Skeletal muscle satellite cell (primary cell): Measurements from ENCODE around the gene RGS11.
"Not testable (repeated sequence)": the region's sequence is repeated elsewhere in the genome, so short reads cannot be mapped to it uniquely, and the experiment has no call there.

Experiments
- H3K27me3 ChIP-seq: 2 replicates; pipeline ENCODE4 v1.7.0; 2013; ENCODE audit warnings: low read length; ENCODE audit not compliant: control insufficient read depth, insufficient read depth
- H3K36me3 ChIP-seq: 2 replicates; pipeline ENCODE4 v1.7.0; 2013; ENCODE audit warnings: mild to moderate bottlenecking, control low read depth, low read length; ENCODE audit not compliant: insufficient read depth
- H3K4me1 ChIP-seq: 2 replicates; pipeline ENCODE4 v1.7.0; 2013; ENCODE audit warnings: low read length; ENCODE audit not compliant: control insufficient read depth, insufficient read depth
- H3K4me2 ChIP-seq: 2 replicates; pipeline ENCODE4 v1.7.0; 2013; ENCODE audit warnings: mild to moderate bottlenecking, low read length
- H3K4me3 ChIP-seq: 2 replicates; pipeline ENCODE4 v1.7.0; 2013; ENCODE audit warnings: low read length
- H3K9ac ChIP-seq: 2 replicates; pipeline ENCODE4 v1.7.0; 2013; ENCODE audit warnings: mild to moderate bottlenecking, low read depth, low read length, moderate library complexity
- H3K9me3 ChIP-seq: replicated peaks from 2 replicates; pipeline ENCODE4 v1.7.0; 2013; ENCODE audit warnings: mild to moderate bottlenecking, control low read depth, low read length

RGS11 gene

DNA sequence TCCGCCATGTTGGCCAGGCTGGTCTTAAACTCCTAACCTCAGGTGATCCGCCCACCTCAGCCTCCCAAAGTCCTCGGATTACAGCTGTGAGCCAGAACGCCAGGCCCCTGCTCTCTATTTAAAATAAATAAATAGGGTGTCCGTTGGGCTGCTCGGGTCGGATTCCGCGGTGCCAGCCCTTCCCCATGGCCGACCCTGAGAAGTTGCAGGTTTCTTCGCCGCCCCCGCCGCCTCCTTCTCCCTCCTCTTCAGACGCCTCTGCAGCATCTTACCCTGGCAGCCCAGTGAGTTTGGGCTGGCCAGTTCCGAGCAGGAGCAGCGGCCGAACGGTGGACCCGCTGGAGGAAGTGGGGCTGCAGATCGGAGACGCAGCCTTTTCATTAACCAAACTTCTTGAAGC is 44.8 kb downstream of the RGS11 start:
- H3K9ac ChIP-seq, result no peak overlapping the region
- H3K36me3 ChIP-seq, result peaks cover 22% of the 10 kb centered on the region
- no peak overlapping the region for H3K4me3 ChIP-seq
- H3K27me3 ChIP-seq, result no peaks in the 10 kb centered on the region
- peaks cover 26% of the 10 kb centered on the region for H3K4me1 ChIP-seq
- H3K9me3 ChIP-seq, result no peaks in the 10 kb centered on the region
- H3K4me2 ChIP-seq, result no peak overlapping the region

DNA sequence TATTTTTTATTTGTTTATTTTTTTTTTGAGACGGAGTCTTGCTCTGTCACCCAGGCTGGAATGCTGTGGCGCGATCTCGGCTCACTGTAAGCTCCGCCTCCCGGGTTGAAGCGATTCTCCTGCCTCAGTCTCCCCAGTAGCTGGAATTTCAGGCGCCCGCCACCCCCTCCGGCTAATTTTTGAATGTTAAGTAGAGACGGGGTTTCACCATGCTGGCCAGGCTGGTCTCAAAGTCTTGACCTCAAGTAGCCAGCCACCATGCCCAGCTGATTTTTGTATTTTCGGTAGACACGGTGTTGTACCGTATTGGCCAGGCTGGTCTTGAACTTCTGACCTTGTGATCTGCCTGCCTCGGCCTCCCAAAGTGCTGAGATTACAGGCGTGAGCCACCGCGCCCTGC is 45.4 kb downstream of the RGS11 start:
- H3K36me3 ChIP-seq, result peaks cover 25% of the 10 kb centered on the region
- H3K9me3 ChIP-seq, H3K27me3 ChIP-seq, H3K4me3 ChIP-seq, H3K9ac ChIP-seq, H3K4me2 ChIP-seq: not testable (repeated sequence)
- peaks cover 26% of the 10 kb centered on the region for H3K4me1 ChIP-seq

DNA sequence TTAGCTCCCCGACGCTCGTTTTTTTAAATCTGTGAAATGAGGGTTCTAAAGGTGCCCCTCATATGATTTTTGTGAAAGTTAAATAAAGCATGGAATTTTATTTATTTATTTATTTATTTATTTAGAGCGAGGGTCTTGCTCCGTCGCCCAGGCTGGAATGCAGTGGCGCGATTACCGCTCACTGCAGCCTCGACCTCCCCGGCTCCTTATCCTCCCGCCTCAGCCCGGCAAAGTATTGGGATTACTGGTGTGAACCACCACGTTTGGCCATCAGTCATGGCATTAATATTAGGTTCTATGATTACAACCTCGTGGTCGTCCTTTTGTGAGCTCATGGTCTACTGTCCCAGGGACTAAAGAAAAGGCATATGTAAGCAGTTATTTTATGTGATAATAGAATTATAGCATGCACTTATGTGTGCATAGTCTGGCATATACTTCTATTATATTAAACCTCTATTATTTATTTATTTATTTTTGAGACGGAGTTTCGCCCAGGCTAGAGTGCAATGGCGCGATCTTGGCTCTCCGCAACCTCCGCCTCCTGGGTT is 45.9 kb downstream of the RGS11 start:
- peak overlapping the region; percentile 96 for H3K4me3 ChIP-seq
- H3K4me2 ChIP-seq, result peak overlapping the region; percentile 90
- H3K36me3 ChIP-seq, result peaks cover 28% of the 10 kb centered on the region
- no peaks in the 10 kb centered on the region for H3K9me3 ChIP-seq
- H3K9ac ChIP-seq, result peak overlapping the region; percentile 99
- H3K27me3 ChIP-seq, result no peaks in the 10 kb centered on the region
- peaks cover 26% of the 10 kb centered on the region for H3K4me1 ChIP-seq

DNA sequence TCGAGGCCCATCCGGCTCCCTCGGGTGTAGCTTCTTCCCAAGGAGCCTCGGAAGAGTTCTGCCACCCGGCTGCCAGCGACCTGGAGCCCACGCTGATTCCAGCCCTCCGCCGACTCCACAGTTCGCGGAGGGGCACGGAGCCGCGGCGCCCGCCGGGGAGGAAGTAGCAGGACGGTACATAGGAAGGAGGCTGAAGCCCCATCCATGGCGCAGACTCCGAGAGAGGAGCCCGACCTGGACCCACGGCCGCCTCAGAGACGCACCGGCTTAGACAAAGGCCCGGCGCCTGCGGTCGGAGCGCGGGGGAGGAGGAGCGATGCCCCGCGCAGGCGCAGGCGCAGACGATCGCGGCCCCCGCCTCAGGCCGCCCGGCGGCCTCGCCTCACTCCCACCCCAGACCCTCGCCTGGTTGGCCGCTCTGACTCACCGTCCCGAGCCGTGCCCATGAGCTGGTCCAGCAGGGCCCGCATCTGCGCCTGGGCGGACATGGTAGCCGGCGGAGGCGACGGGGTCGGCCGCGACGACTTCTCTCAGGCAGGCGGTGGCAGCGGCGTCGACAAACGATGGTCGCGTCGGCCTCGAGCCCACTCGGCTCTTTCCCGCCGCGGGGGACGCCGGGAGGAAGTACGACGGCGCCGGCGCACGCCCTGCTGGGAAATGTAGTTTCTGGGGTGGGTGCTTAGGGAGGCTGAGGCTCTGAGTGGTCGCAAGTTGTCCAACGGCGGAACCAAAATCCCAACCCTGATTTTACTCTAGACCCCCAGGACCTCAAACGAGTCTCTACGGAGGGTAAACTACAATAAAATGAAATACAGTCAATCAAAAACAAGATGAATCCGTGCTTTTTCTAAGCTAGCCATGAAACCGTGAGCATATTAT is 46.7 kb downstream of the RGS11 start, which contains the start of gene LUC7L:
Gene LUC7L (minus strand): TSS at position 598 of the 879 bp plus-strand sequence. CDS start 110 bp downstream, at position 488.
- H3K36me3 ChIP-seq, result peaks cover 30% of the 10 kb centered on the region
- no peaks in the 10 kb centered on the region for H3K9me3 ChIP-seq
- H3K4me3 ChIP-seq, result peak within 1 kb of the TSS; percentile 96
- no peaks in the 10 kb centered on the region for H3K27me3 ChIP-seq
- H3K4me1 ChIP-seq, result peaks cover 26% of the 10 kb centered on the region
- peak within 1 kb of the TSS; percentile 90 for H3K4me2 ChIP-seq
- H3K9ac ChIP-seq, result peak within 1 kb of the TSS; percentile 99

DNA sequence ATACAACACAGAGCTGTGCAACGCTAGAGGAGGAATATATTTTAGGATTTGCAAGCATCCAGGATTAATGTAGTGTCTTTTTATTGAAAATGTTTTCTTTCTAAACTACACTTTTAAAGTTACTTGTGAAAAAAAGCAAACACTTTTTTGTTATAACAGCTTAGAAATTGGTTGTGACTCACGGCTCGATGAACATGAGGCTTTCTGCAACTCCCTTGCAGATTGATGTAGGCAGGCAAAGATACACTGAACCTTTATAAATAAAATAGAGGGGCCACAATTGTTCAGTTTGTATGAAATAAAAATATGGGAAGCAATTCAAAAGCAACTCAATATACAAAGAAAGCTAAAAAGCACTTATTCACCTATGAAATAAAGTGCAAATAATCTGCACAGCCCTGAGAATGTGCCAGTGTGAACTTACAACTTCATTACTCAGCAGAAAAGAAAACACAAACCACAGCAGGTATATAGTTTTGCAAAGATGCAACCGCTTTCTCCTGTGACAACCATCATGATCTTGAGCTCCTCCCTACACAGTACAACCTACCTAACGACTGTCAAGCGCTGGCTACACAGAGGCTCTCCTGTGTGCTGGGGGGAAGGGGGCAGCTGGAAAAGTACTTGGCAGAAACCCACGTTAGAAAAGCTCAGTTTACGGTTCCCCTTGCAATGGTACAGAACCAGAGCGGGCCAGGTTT is 47.4 kb downstream of the RGS11 start:
- H3K4me3 ChIP-seq, result peak overlapping the region; percentile 96
- no peaks in the 10 kb centered on the region for H3K27me3 ChIP-seq
- H3K9me3 ChIP-seq, result no peaks in the 10 kb centered on the region
- H3K4me1 ChIP-seq, result peaks cover 26% of the 10 kb centered on the region
- H3K36me3 ChIP-seq, result peaks cover 38% of the 10 kb centered on the region
- peak overlapping the region; percentile 99 for H3K9ac ChIP-seq
- peak overlapping the region; percentile 90 for H3K4me2 ChIP-seq

DNA sequence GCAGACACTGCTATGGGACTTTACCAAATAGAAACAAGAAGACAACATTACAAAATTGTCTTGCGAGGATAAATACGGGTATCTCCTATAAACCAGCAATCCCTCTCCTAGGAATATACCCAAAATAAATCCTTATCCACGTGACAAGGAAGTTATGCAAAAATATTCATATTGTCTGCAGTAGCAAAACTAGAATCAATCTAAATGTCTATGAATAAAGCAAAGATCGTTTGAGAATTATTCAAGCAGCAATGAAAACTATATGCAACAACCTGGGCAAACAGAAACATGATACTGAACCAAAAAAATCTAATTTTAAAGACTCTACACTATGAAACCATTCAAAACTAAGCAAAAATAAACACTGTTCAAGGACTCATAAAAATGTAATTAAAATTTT is 55.7 kb downstream of the RGS11 start:
- no peak overlapping the region for H3K9ac ChIP-seq
- H3K4me1 ChIP-seq, result no peaks in the 10 kb centered on the region
- H3K27me3 ChIP-seq, result no peaks in the 10 kb centered on the region
- peaks cover 63% of the 10 kb centered on the region for H3K36me3 ChIP-seq
- no peak overlapping the region for H3K4me3 ChIP-seq
- H3K4me2 ChIP-seq, result no peak overlapping the region
- H3K9me3 ChIP-seq, result no peaks in the 10 kb centered on the region
